Hippocampal formation (tissue), 2 donors: Measurements from ENCODE around the gene UBTD2.

Source experiments
- DNase-seq, 2 donors: peaks; one replicate each; lab custom pipeline; 2025; lab: John Stamatoyannopoulos, UW

Gene UBTD2

DNA sequence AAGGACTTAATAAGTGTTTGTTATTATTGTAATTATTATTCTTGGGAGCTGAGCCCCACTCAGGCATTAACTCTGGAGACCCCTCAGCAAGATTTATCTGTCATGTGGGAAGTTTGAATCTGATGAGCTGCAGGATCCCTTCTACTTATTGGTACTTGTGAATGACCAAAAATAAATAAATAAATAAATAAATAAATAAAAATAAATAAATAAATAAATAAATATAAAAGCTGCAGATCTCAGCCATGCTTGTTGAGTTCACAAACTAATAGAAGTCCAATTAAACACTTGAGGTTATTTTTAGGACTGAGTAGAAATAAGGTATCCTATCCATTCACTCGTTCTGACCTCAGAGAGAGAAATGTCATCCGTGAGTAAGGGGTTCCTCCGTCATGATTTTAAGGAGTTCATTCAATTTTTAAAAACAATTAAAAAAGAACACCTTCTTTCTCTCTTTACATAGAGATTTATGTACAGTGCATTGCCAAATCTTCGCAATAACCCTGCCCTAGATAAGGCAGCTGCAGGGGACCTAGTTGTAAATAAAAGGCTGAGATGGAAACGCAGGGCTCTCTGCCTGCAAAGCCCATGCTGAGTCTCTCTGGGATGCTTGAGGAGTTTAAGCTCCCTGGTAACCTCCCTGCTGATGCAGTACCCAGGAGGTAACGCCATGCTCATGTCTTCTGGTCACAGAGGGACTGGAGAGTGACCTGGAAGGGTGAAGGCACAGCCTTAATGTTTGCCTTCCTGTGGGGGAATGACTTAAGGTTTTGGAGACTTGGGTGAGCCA is 88.4 kb downstream of the UBTD2 start:
- no peak for DNase-seq

DNA sequence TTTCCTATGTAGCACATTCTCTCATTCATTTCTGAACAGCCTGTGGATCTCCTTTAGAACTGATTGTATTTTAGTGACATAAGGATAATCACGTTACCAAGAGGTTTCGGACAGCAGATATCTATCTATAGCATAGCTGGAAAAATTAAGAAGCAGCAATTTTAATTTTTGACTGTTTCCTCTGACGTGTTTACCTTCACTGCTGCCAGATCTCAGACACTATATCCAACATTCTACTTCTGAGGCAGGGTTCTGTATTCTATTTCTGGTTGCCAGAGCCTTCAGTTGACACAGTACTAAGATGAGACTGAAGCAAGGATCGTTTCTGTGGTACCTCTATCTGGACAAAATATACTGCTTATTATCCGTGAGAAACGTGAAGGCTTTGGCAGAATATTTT is 89.7 kb downstream of the UBTD2 start, which contains the start of gene EFCAB9:
Gene EFCAB9, plus strand, starts transcription at position 301 of the 400 bp plus-strand sequence. Its CDS starts 1 bp downstream, at position 302.
- no peak for DNase-seq

DNA sequence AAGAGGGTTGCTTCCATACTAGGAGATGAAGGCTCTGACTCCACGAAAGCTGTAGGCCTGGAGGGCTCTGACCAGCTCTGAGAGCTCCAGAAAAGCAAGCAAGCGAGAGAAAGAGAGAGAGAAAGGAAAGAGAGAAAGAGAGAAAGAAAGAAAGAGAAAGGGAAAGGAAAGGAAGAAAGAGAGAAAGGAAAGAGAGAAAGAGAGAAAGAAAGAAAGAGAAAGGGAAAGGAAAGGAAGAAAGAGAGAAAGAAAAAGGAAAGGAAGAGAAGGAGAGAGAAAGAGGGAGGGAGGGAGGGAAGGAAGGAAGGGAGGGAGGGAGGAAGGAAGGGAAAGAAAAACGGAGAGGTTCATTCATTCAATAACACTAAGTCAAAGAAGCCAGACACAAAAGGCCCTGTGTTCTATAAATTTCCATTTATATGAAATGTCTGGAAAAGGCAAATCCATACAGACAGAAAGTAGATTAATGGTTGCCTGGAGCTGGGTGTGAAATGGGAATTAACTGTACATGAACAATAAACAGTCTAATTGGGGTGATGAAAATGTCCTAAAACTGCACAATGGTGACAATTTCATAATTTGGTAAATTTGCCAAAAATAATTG is 93.8 kb downstream of the UBTD2 start:
- no peak for DNase-seq

DNA sequence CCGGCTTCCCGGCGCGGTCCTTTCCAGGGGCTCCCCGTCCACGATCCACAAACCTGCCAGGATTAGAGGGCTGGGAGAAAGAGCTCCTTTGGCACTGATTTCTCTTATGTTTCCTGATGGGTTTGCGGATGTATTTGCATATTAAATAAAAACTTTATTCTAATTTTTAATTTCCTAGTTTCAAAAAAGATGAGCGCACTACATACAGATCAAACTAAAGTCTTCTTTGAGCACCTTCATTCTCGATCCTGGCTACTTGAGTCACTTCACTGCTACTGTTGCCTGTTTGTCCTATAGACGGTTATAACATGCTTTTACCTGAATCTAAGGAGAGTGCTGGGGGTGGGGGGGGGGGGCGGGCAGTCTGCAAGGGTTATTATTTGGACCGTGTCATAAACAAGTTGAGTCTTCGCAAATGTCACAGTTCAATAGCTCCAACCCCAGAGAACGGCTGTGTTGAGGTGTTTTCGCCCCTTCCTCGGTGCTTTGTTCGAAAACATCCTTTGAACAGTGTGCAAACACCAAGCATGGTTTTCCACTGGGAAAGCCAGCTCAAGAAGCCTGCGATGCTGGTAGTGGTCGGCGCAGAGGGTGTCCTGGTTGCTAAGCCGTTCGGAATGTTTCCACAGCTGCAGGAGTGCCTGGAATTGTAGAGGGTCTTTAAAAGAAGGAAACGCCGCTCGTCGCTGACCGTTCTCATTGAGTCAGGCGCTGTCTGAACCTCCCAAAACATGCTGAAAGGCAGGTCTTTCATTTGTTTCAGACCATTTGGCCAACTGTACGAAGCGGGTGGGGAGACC is 94.5 kb downstream of the UBTD2 start:
- DNase-seq, result no peak

DNA sequence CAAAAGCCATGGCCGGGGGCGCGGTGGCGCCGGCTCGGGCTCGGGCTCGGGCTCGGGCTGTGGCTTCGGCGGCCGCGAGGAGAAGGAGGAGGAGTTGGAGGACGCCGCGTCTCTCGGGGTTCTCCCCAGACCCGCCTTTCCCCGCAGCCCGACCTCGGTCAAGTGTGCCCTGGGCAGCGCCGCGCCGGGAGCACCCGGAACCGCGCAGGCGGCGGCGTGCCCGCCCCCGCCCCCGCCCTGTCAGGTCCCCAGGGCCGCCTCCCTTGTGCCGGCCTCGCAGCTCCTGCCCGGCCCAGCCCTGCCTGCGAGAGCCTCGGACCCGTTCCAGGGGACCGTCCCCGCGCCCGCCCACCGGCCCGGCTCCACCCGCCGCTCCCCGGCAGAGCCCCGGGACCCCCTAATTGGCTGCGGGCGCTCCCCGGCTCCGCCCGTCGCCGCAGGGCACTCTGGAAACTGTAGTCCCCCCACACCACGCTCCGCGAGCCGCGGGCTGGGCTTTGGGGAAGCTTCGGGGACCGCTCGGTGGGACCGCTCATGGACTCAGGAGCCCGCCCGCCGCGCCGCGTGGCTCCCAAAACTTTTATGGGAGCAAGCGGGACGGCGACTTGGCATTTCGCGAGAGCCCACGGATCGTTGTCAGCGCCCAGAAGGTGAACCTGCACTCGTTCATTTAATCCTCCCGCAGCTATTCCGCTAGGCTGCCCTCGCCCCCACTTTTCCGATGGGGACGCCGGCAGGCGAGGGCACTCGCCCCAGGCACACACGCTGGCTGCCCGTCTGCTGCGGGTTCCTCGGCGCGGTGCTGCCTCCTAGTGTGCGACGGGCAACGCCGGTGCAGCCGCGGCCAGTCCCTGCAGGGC is 95.3 kb downstream of the UBTD2 start, which contains the start of gene STK10:
Gene STK10, minus strand, starts transcription at position 192 of the 860 bp plus-strand sequence. Its CDS starts 182 bp downstream, at position 10.
- DNase-seq, result peak; percentile 88 to 91

DNA sequence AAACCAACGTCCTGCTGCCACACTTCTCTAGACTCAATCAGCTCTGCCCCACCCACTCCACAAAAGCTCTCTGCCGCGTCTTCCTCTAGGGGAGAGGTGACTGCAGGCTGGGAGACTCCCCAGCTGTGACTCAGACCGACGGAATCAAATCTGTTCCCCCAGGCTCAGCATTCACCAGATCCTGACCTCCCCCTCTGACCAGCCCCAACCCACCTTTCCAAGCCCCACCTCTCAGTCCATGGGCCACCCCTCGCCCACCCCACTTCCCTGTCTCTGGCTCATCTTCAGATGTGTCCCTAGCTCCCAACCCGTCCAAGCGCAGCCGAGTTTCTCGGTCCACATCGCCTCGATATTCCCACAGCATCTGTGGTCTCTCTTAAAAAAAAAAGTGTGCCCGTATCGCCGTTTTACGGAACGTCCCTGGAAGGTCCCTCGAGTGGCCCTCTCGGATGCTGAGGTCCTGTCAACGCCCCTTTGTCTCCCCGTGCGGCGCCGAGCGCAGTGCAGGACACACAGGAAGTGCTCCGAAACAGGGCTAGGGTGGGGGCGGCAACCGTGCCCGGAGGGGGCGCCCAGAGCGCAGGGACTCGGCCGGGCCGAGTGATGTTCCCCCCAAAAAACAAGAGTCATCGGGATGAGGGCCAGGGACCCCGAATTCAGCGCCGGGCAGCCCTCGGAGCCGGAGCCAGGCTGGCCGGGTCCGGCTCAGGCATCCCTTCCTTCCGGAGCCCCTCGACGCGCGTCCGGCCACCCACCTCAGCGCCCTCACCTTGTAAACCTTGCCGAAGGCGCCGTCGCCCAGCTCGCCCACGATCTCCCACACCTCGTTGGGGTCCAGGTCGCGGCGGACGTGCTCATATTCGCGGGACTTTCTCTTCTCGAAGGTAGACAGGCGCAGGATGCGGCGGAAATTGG is 96.2 kb downstream of the UBTD2 start:
- no peak for DNase-seq

DNA sequence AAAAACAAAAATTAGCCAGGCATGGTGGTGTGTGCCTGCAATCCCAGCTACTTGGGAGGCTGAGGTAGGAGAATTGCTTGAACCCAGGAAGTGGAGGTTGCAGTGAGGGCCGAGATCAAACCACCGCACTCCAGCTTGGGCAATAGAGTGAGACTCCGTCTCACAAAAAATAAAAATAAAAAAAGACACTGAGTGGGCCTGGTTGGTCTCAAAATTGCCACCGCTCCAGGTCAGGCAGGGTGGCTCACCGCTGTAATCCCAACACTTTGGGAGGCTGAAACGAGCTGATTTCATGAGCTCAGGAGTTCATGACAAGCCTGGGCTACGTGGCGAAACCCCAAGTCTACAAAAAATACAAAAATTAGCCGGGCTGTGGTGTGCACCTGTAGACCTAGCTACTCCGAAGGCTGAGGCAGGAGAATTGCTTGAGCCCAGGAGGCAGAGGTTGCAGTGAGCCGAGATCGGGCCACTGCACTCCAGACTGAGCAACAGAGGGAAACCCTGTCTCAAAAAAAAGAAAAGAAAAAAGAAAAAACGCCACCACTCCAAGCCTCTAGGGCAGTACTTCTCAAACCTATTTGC is 97.4 kb downstream of the UBTD2 start:
- no peak for DNase-seq

DNA sequence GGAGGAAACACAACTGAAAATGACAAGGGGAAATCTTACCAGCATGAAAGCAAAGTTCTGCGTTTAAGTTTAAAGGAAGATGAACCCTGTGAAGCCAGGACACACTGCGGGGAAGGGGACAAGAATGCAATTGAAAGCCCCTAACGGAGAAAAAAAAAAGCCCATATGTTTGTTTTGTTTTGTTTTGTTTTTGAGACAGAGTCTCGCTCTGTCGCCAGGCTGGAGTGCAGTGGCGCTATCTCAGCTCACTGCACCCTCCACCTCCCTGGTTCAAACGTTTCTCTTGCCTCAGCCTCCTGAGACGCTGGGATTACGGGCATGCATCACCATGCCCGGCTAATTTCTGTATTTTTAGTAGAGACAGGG is 98.5 kb downstream of the UBTD2 start:
- DNase-seq, result no peak

DNA sequence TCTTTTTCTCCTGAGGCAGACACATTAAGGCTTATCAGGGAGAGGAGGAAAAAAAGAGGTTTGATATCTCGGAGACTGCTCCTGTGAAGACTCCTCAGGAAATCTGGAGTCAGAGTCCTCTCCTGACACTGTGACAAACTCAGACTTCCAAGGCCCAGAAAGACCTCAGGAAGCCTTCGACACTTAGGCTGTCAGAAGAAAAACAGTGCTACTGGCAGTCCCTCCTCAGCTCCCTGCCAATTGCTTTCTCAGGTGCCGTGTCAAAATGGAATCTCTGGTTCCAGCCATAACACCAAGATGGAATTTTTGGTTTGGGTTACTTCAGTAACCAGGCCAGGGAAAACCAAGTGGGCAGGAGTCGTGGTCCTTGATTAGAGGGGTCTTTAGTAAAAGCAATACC is 99.7 kb downstream of the UBTD2 start:
- DNase-seq, result no peak

DNA sequence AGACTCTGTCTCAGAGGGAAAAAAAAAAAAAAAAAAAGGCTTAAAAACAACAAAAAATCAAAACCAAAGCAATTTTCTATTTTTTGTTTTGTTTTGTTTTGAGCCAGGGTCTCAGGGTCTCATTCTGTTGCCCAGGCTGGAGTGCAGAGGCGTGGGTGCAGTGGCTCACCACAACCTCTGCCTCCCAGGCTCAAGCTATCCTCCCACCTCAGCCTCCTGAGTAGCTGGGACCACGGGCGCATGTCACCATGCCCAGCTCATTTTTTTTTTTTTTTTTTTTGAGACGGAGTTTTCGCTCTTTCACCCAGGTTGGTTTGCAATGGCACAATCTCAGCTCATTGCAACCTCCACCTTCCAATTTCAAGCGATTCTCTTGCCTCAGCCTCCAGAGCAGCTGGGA is 101.3 kb downstream of the UBTD2 start:
- no peak for DNase-seq

DNA sequence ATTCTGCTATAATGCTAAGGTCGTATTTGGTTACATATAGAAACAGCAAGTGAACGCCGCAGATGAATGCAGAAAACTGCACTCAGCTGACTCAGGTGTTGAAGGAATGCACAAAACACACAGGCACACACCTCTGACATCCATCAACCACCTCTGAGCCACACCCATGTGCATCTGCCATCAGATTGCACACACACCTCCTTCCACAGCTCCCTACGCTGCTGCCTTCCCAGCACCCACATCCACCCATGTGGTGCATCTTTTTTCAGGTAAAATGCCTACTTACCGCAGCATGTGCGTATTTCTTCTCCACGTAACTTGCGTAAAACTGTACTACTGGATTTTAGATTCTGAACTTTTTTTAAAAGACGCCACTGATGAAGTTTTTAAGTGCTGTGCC is 102.6 kb downstream of the UBTD2 start:
- no peak for DNase-seq

DNA sequence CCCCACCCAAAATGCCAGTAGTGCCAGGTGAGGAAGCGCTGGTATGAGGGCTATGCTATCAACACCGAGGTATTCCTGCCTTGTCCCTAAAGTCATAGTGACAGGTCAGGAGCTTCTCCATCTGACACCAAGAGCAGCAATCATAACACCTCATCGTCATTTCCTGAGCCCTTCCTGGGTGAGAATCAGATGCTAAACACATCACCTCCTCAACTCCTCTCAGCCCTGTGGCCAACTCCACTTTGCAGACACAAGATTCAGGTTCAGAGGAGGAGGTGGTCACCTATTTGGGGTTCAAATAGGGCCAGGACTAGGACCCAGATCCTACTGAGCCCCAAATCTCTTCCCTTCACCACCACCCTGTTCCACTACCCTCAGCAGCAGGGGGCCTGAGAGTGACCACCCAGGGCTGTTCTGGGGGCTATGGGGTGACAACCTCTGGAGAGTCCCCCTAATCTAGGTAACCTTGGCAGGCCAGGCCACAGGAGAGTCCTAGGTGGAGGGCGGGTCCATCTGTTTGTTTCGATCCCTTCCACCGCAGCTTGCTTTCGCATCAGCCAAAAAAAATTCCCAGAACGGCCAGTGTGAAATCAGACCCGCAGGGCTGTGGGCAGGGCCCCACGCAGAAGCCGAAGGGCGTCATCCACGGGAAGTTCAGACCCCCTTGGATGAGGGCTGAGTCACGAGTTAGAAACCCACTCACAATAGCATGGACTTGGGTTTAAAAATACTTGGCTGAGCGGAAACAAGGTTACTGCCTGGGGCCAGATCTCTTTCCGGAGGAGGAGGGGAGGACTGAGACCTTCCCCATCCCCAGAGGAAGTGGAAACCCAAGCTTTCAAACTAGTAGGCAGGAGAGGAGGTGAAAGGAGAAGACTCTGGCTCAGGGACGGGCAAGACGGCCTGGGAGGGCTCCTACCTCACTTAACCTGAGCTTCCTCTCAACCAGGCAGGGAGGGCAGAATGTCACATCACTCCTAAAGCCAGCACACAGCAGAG is 104.3 kb downstream of the UBTD2 start:
- DNase-seq, result no peak

DNA sequence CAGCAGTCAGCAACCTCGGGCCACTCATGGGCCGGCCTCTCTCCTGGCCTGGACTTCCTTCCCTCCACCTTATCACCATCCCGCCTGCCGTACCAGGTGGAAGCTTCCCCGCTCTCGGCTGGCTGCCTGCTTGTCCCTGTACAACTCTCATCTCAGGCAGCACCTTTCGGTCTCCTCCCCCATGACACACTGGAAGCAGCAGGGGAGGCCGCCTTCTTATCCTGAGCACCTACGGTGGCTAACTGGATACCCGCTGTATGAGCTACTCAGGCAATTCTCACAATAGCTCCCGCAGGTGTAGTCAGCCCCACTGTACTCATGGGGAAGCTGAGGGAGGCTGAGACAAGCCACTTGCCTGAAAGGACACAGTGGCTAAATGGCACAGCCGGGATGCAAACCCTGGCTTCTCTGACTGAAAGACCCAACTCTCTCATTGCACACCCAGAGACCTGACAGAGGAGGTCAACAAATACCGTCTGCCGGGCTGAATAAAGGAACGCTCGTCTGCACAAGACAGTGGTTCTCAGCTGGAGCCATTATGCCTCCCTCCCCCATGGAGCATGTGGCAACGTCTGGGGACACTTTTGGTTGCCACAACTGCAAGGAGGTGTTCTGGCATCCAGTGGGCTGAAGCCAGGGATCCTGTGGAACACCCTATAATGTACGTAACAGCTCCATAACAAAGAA is 105.1 kb downstream of the UBTD2 start:
- DNase-seq, result no peak

DNA sequence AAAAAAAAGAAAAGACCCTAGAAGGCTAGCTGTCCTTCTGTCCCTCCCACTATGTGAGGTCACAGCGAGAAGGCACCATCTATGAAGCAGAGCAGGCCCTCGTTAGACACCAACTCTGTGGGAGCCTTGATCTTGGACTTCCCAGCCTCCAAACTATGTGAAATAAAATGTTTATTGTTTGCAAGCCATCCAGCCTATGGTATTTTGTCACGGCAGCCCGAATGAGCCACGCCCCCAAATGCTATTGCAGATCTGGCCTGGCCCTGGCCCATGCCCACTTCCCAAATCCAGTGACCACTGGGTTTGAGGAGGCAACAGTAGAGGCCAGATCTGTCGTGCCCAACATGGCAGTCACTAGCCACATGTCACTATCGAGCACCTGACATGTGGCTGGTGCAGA is 106.4 kb downstream of the UBTD2 start:
- DNase-seq, result no peak

DNA sequence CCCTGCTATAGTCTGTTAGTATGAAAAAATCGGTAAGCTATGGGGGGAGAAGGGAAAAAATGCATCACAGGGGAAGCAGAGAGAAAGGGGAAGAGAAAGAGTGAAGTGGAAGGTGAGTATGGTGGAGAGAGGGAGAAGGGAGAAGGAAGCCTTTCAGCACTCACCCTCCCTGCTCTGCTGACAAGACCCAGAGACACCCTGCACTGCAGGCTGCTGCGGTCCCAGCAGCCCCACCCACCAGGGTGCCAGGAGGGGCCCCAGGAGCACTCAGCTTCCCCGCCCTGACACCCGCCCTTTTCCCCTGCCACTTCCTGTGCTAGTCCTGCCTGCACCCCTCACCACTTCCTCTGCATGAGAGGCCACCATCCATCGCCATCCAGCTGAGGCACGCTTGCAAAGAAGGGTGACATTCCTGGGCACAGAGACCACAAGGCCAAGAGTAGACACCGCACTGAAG is 108.3 kb downstream of the UBTD2 start:
- no peak for DNase-seq

DNA sequence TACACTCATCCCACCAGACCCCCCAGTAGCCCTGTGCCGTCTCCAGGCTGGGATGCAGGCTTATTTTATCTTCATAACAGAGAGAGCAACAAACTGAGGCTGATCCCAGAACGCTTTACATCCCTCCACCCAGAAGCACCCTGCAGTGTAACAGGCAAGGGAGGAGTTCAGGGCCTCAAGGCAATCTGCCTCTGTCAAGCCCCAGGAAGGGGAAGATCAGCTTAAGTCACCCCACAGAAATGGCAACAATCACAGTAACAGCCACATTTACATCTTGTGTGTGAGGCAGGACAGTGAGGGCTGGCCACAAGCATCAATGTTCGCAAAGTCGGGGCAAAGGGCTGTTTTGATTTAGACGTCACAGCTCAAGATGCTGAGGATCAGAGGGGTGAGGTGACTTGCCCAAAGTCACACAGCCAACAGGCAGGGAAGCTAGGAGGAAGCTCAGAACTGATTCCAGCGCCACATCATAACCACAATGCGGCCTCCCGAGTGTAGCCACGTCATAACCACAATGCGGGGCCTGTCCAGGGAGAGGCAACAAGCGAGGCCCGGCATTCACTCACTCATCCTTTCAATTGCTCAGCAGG is 109.9 kb downstream of the UBTD2 start:
- no peak for DNase-seq

DNA sequence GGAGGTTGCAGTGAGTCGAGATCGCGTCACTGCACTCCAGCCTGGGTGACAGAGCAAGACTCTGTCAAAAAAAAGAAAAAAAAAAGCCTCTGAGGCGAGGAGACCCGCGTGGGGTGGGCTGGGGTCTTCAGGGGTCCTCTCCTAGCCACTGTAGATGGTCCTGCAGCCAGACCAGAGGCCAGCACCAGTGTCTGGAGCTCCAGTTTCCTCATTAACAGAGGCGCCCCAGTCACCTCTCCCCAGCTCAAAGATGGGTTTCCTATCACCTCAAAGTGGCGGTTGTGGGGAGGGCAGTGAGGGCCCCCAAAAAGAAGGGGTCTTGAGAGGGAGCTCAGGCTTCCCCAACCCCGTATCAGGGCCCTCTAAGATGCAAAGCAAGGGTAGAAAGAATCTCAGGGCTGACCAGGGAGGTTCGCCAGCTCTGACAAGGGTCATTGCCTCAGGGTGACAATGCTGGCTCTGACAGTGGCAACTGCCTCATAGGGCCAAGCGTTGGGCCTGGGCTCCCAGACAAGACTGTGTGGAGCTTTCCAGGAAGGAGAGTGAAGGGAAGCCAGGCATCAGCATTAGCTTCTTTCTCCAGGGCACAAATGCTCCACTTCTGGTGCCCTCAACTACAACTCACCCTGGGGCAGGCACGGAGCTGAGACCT is 110.5 kb downstream of the UBTD2 start:
- DNase-seq, result peak; percentile 33 to 37
